Measurements from ENCODE around the gene MOK. TPM values are rescaled to one million over a fixed set of nuclear protein-coding genes. Genes with fewer than 3 reads are reported as not detected.

Gene MOK
- total RNA-seq, 1 donor from 2014 or later, result 17.6 TPM

DNA sequence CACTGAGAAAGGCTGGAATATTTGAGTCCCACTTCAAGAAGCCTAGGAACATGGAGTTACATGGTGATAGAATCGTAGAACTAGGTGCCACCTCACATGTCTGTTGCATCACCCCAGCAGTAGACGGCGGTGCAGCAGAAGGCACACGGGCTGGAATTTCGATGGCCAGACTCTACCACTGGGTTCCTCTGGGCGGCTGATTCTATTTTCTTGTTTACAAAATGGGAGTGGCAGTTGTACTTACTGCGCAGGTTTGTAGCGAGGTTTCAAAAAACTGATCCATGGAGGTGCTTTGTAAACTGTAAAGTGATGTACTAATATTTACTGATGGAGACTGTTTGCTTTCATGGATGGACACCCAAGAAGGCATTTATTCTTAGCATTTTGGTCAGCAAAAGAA is 119.6 kb downstream of the MOK start:
- Histone ChIP-seq H3K36me3 (no peaks in the 10 kb centered on the region), H3K4me1 (peaks cover 0 to 28% of the 10 kb centered on the region in 2 donors), H3K9me3 (no peaks in the 10 kb centered on the region), H3K27me3 (no peaks in the 10 kb centered on the region), H3K27ac (no peak overlapping the region), H3K4me3 (no peak overlapping the region)
- no peak for DNase-seq (ENCODE audit: low spot score in 2 of 2)
- TF ChIP-seq, protein P1, sequence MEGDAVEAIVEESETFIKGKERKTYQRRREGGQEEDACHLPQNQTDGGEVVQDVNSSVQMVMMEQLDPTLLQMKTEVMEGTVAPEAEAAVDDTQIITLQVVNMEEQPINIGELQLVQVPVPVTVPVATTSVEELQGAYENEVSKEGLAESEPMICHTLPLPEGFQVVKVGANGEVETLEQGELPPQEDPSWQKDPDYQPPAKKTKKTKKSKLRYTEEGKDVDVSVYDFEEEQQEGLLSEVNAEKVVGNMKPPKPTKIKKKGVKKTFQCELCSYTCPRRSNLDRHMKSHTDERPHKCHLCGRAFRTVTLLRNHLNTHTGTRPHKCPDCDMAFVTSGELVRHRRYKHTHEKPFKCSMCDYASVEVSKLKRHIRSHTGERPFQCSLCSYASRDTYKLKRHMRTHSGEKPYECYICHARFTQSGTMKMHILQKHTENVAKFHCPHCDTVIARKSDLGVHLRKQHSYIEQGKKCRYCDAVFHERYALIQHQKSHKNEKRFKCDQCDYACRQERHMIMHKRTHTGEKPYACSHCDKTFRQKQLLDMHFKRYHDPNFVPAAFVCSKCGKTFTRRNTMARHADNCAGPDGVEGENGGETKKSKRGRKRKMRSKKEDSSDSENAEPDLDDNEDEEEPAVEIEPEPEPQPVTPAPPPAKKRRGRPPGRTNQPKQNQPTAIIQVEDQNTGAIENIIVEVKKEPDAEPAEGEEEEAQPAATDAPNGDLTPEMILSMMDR (IDR thresholded peaks at IDR 0.05), result no peak
- intact Hi-C loops (cut with DNase I), result no loop called here

DNA sequence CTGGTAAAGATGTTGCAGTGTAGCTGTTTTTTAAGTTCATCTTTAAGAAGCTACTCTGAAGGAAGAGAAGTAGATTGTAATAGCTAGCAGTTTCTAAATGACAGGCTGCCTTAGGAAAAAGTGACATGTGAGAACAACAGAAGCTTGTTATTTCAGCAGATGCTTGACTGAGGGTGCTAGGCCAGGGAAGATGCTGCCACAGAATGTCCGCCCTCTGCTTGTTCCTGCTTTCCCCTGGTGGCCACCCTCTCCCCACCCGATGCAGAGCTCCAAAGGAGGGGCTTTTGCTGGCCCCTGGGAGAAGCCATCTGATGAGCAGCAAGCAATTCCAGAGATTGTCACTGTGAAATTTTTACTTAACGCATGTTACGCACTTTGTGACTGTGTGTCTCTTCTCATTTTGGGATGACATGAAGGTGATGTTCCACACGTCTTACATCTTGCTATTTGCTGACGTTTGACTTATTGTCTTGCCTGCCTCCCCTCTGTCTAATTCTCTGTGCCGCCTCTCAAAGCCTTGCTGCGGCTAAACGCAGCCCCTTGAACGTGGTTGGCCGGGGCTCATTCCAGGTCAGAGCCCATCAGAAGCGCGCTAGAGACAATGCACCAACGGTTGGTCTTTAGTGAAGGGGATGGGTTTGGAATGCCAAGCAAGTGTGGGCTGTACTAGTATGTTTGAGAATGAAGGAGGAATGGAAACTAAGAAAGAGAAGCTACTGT is 120.5 kb downstream of the MOK start:
- intact Hi-C loops (cut with DNase I), result no loop called here
- no peak for DNase-seq (ENCODE audit: low spot score in 2 of 2)
- Histone ChIP-seq H3K9me3 (no peaks in the 10 kb centered on the region), H3K27me3 (no peaks in the 10 kb centered on the region), H3K4me1 (peaks cover 0 to 28% of the 10 kb centered on the region in 2 donors), H3K36me3 (no peaks in the 10 kb centered on the region), H3K27ac (no peak overlapping the region), H3K4me3 (no peak overlapping the region)
- TF ChIP-seq, protein P1 (IDR thresholded peaks at IDR 0.05), result no peak

DNA sequence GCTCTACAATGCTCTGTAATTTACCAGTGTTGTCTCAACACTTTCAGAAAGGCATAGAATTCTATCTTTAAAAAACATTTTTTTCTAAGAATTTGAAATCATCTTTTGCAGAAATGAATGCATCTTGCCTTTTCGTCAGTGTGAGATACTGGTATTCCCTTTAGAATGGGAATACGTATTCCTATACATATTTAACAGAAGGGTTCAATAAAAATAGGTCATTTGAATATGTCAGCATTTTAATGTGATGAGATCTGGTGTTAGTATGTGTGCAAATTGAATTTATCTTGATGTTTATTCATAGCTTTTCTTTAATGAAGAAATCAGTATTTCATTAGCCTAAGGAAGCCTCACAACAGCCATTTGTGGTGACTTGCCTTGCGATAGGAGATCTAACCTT is 121.1 kb downstream of the MOK start:
- no peaks in the 10 kb centered on the region for H3K36me3 ChIP-seq
- H3K4me1 ChIP-seq, result peaks cover 0 to 28% of the 10 kb centered on the region in 2 donors
- no peak overlapping the region for H3K27ac ChIP-seq
- no peaks in the 10 kb centered on the region for H3K9me3 ChIP-seq
- intact Hi-C loops (cut with DNase I), result no loop called here
- no peak overlapping the region for H3K4me3 ChIP-seq
- DNase-seq (ENCODE audit: low spot score in 2 of 2), result no peak
- H3K27me3 ChIP-seq, result no peaks in the 10 kb centered on the region
- TF ChIP-seq, protein P1 (IDR thresholded peaks at IDR 0.05), result no peak

DNA sequence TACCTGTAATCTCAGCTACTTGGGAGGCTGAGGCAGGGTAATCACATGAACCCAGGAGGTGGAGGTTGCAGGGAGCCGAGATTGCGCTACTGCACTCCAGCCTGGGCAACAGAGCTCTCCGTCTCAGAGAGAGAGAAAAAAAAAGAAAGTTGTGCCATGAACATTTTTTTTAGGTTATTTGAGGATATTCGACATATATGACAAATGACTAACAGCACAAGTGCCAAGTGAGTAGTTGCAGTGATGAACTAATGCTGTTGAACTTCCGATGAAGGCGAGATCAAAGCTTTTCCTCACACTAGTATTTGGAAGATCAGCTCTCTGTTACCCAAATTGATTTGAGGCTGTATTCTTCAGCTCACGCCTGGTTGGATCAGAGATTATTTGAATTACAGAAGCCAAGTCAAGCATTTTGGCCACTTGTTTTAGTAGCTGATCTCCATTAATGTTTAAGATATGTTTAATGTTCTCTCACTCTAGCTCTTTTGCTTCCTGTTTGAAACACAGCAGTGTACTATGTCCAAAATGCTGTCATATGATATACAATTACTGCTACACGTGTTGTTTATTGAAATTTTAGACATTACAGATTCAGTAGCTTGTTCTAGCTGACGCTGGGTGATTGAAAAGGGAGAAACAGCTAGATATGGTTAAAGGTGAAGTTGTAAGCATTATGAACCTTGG is 121.9 kb downstream of the MOK start:
- no peak overlapping the region for H3K4me3 ChIP-seq
- intact Hi-C loops (cut with DNase I), result no loop called here
- no peak overlapping the region for H3K27ac ChIP-seq
- TF ChIP-seq, protein P1 (IDR thresholded peaks at IDR 0.05), result no peak
- no peak for DNase-seq (ENCODE audit: low spot score in 2 of 2)
- no peaks in the 10 kb centered on the region for H3K9me3 ChIP-seq
- H3K36me3 ChIP-seq, result peaks cover 0 to 5% of the 10 kb centered on the region in 2 donors
- peaks cover 0 to 24% of the 10 kb centered on the region in 2 donors for H3K4me1 ChIP-seq
- H3K27me3 ChIP-seq, result no peaks in the 10 kb centered on the region

DNA sequence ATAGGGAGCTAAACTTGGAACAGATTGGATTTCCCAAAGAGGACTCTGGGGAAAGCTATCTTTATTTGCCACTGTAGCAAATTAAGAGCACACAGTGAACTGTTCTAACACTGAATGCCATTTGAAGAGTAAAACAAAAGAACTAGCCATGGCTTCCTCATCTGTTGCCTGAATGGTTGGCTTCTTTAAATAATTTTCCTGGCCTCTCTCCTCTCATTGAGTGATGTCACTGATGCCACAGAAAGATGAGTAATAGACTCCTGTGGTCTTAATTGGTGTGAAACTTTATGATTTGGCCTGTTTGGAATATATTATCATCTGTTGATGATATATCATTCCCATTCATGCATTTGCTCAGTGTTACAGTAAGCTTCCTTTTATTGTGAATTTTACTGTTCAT is 122.8 kb downstream of the MOK start:
- DNase-seq (ENCODE audit: low spot score in 2 of 2), result no peak
- no peaks in the 10 kb centered on the region for H3K9me3 ChIP-seq
- H3K36me3 ChIP-seq, result peaks cover 0 to 5% of the 10 kb centered on the region in 2 donors
- H3K4me1 ChIP-seq, result peaks cover 0 to 15% of the 10 kb centered on the region in 2 donors
- no peak overlapping the region for H3K4me3 ChIP-seq
- intact Hi-C loops (cut with DNase I), result no loop called here
- TF ChIP-seq, protein P1 (IDR thresholded peaks at IDR 0.05), result no peak
- no peak overlapping the region for H3K27ac ChIP-seq
- H3K27me3 ChIP-seq, result no peaks in the 10 kb centered on the region
